Measurements from ENCODE around the gene TUBA3D. TPM values are rescaled to one million over a fixed set of nuclear protein-coding genes. Genes with fewer than 3 reads are reported as not detected.
"Not testable (repeated sequence)": the region's sequence is repeated elsewhere in the genome, so short reads cannot be mapped to it uniquely, and the experiment has no call there.

The TUBA3D gene
- total and polyA plus RNA-seq, 11 donors, result 5.5 to 835 (median 106) TPM

- H3K27ac ChIP-seq; H3K27me3 ChIP-seq; intact Hi-C loops (cut with DNase I); DNase-seq; H3K9me3 ChIP-seq; H3K36me3 ChIP-seq; H3K4me1 ChIP-seq: not testable (repeated sequence)
- ATAC-seq, result peak in 1 of 4 donors; percentile 33
- H3K4me3 ChIP-seq, result peak overlapping the region in 8 of 12 donors; percentile 34 to 54 (median 48)
- WGBS, 4 donors, result 65 to 83% (median 72%) methylated on average over 16 to 25 of the region's 26 CpGs
Measured at GRCh38 chr2:131528981-131529863, 53.3 kb downstream of the TUBA3D start.

GRCh38 chr2:131529864-131530445, 54.0 kb downstream of the TUBA3D start:
- H3K4me3 ChIP-seq; H3K27me3 ChIP-seq; DNase-seq; H3K36me3 ChIP-seq; intact Hi-C loops (cut with DNase I); H3K9me3 ChIP-seq; ATAC-seq; H3K4me1 ChIP-seq; H3K27ac ChIP-seq: not testable (repeated sequence)
- 80 to 92% (median 85%) methylated on average over 1 to 5 of the region's 5 CpGs for WGBS, 4 donors

- H3K4me3 ChIP-seq; H3K27ac ChIP-seq; intact Hi-C loops (cut with DNase I); ATAC-seq; H3K9me3 ChIP-seq; H3K4me1 ChIP-seq; H3K36me3 ChIP-seq; H3K27me3 ChIP-seq; DNase-seq: not testable (repeated sequence)
- 82 to 87% (median 84%) methylated on average over 14 to 21 of the region's 22 CpGs for WGBS, 4 donors
Measured at GRCh38 chr2:131530626-131531344, 54.9 kb downstream of the TUBA3D start.

GRCh38 chr2:131531547-131532185, 55.7 kb downstream of the TUBA3D start:
- H3K27me3 ChIP-seq; H3K4me3 ChIP-seq; H3K36me3 ChIP-seq; H3K9me3 ChIP-seq; H3K4me1 ChIP-seq; H3K27ac ChIP-seq; ATAC-seq; intact Hi-C loops (cut with DNase I): not testable (repeated sequence)
- DNase-seq, result peak in 1 of 5 donors; percentile 22
- 92 to 94% (median 93%) methylated on average over 6 to 9 of the region's 11 CpGs for WGBS, 4 donors

Small RNA genes lying within 50 kb of the gene (microRNA-seq; reads per million reads assigned to microRNA genes)
- 0 to 0.26 (median 0) reads per million in 4 donors for gene MIR4784

Other genes with a start within 250 kb of the TUBA3D start
- gene RAB6D, start 112.0 kb upstream of the TUBA3D start, total RNA-seq, result under 1 TPM in 4 of 9 donors, not detected in 5; 0.11 to 0.18 (median 0.13) TPM
- gene RAB6D, start 112.0 kb upstream of the TUBA3D start, polyA plus RNA-seq, result not detected
- gene MZT2A, start 16.3 kb downstream of the TUBA3D start, total RNA-seq, result 100 to 1,000 TPM; 112 to 438 (median 192) TPM
- 100 to 1,000 TPM; 263 to 345 TPM for gene MZT2A, start 16.3 kb downstream of the TUBA3D start, polyA plus RNA-seq
- gene CCDC74A, start 51.8 kb downstream of the TUBA3D start, total RNA-seq, result 1 to 10 TPM in 6 of 9 donors, under 1 TPM in 3; 0.46 to 2.7 (median 1.6) TPM
- gene CCDC74A, start 51.8 kb downstream of the TUBA3D start, polyA plus RNA-seq, result 1 to 10 TPM; 1.0 to 1.1 TPM

Data from heart left ventricle (tissue), 16 donors.